Panc1 (cell line): Measurements from ENCODE around the gene FAF1.

Experiments
- CTCF ChIP-seq: fragments of 450-650 bp; IDR thresholded peaks from 2 replicates; pipeline ENCODE4 v1.5.1; 2017; ENCODE audit warnings: mild to moderate bottlenecking
- POLR2AphosphoS5 ChIP-seq: IDR thresholded peaks from 2 replicates; pipeline ENCODE4 v1.6.1; 2012; ENCODE audit warnings: mild to moderate bottlenecking, low read depth, low read length, moderate library complexity
- REST ChIP-seq, 2 experiments: IDR thresholded peaks; 2 replicates each; pipeline ENCODE4 v1.6.1; 2011 to 2012; ENCODE audit warnings: low read depth in 2 of 2, control low read depth in 1 of 2, low read length in 1 of 2, mild to moderate bottlenecking in 1 of 2, moderate library complexity in 1 of 2; ENCODE audit not compliant: insufficient read depth in 1 of 2
- SIN3A ChIP-seq: IDR thresholded peaks from 2 replicates; pipeline ENCODE4 v1.6.1; 2012; ENCODE audit warnings: low read depth, mild to moderate bottlenecking, low read length, moderate library complexity, borderline replicate concordance; ENCODE audit not compliant: insufficient read depth

DNA sequence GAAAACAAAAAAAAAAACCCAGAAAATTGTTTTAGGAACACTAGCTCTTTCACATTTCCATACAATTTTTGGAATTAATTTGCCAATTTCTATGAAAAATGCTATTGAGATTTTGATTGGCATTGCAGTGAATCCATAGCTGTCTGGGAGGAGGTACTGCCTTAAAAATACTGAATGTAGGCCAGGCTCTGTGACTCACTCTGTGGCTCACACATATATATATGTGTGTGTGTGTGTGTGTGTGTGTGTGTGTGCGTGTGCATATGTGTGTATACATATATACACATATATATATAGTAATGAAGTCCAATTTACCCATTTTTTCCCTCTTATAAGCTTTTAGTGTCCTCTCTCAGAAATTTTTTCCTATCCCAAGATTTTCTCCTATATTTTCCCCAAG, 322.6 kb downstream of the FAF1 start:
- TF ChIP-seq POLR2AphosphoS5 = no peak
- no peak for TF ChIP-seq CTCF
- TF ChIP-seq SIN3A = no peak
- no peak for TF ChIP-seq REST (IDR thresholded peaks at IDR 0.05; ENCODE audit: insufficient read depth in 1 of 2, low read depth in 2 of 2, low read length in 1 of 2)
